Left ventricle myocardium inferior (tissue), 1 donor: ENCODE measurements around the gene GAP43. TPM values are rescaled to one million over a fixed set of nuclear protein-coding genes. Genes with fewer than 3 reads are reported as not detected.

ENCODE experiments used
- DNase-seq: peaks from one replicate; pipeline ENCODE4 v3.0.0-alpha.2; 2020
- H3K27ac ChIP-seq: fragments of 200-600 bp; replicated peaks from 2 replicates; pipeline ENCODE4 v1.8.0; 2021
- H3K27me3 ChIP-seq: fragments of 200-600 bp; 2 replicates; pipeline ENCODE4 v1.8.0; 2021; ENCODE audit warnings: low read depth
- H3K36me3 ChIP-seq: fragments of 200-600 bp; 2 replicates; pipeline ENCODE4 v1.8.0; 2021
- H3K4me1 ChIP-seq: fragments of 200-600 bp; 2 replicates; pipeline ENCODE4 v1.8.0; 2021
- H3K4me3 ChIP-seq: fragments of 200-600 bp; 2 replicates; pipeline ENCODE4 v1.8.0; 2021; ENCODE audit warnings: mild to moderate bottlenecking, moderate library complexity
- H3K9me3 ChIP-seq: fragments of 200-600 bp; replicated peaks from 2 replicates; pipeline ENCODE4 v1.8.0; 2021
- intact Hi-C: fragments of 100-400 bp; cut with micrococcal nuclease; formaldehyde crosslinking; loops from one replicate; pipeline ENCODE4 v1.11.0; 2022
- total RNA-seq: library from RNA; stranded (reverse); fragmentation: NEBNext Ultra II Directional; extraction: Animal tissue kit (Norgen Biotek cat#: 25700); gene quantifications from one replicate; pipeline ENCODE4 v1.2.1, GENCODE V29; 2021
- TF ChIP-seq, protein P1 (sequence below): fragments of 200-600 bp; IDR thresholded peaks from 2 replicates; pipeline ENCODE4 v1.8.0; 2021; ENCODE audit warnings: antibody characterized with exemption, mild to moderate bottlenecking, borderline replicate concordance
- donor health status: DM: no; HTN: yes; CAD: no; lungs with severe emphysema.

GAP43 gene
- total RNA-seq, 1 donor from 2014 or later, result 1.2 TPM

DNA sequence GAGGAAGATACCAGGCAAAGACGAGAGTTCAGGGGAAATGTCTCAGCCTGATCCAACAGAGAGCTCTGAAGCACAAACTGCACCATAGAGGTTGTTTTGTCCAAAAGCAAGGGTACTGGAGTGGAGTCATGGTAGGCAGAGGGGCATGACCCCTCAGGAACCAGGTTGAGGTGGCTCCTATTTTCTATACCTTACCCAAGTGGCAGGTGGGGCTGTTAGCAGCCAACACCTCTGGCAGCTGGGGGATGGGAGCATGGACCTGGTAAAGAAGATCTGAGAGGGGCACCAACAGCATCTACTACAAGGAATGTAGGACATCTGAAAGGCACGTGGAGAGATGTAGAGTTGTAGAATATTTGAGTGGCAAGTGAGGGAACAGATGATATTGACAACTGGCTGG is 85.2 kb downstream of the GAP43 start:
- no peaks in the 10 kb centered on the region for H3K9me3 ChIP-seq
- no peaks in the 10 kb centered on the region for H3K36me3 ChIP-seq
- H3K27ac ChIP-seq, result no peak overlapping the region
- intact Hi-C loops, result no loop called here
- no peak overlapping the region for H3K4me3 ChIP-seq
- H3K4me1 ChIP-seq, result no peaks in the 10 kb centered on the region
- H3K27me3 ChIP-seq, result no peaks in the 10 kb centered on the region
- TF ChIP-seq, protein P1, sequence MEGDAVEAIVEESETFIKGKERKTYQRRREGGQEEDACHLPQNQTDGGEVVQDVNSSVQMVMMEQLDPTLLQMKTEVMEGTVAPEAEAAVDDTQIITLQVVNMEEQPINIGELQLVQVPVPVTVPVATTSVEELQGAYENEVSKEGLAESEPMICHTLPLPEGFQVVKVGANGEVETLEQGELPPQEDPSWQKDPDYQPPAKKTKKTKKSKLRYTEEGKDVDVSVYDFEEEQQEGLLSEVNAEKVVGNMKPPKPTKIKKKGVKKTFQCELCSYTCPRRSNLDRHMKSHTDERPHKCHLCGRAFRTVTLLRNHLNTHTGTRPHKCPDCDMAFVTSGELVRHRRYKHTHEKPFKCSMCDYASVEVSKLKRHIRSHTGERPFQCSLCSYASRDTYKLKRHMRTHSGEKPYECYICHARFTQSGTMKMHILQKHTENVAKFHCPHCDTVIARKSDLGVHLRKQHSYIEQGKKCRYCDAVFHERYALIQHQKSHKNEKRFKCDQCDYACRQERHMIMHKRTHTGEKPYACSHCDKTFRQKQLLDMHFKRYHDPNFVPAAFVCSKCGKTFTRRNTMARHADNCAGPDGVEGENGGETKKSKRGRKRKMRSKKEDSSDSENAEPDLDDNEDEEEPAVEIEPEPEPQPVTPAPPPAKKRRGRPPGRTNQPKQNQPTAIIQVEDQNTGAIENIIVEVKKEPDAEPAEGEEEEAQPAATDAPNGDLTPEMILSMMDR, result no peak
- DNase-seq, result no peak

DNA sequence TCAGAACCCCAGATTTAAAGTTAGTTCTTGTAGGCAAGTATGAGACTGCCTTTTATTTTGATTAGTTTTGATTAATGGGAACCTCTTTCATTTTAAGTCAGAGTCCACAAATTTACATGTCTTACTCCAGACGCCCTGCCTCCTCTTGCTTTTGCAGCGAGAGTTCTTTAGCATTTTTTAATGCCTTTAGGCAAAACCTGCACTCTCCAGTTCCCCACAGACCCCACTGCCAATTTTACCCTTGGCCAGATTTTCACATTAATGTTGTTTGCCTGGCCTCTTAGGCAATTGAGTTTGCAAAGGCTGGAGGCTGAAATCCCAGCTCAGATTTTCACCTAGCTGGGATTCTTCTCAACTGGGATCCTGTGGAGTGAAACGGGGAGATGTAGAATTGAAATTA is 85.8 kb downstream of the GAP43 start:
- no peak overlapping the region for H3K4me3 ChIP-seq
- no peaks in the 10 kb centered on the region for H3K4me1 ChIP-seq
- intact Hi-C loops, result no loop called here
- no peaks in the 10 kb centered on the region for H3K27me3 ChIP-seq
- no peaks in the 10 kb centered on the region for H3K36me3 ChIP-seq
- no peak overlapping the region for H3K27ac ChIP-seq
- TF ChIP-seq, protein P1, result no peak
- no peaks in the 10 kb centered on the region for H3K9me3 ChIP-seq
- DNase-seq, result no peak

DNA sequence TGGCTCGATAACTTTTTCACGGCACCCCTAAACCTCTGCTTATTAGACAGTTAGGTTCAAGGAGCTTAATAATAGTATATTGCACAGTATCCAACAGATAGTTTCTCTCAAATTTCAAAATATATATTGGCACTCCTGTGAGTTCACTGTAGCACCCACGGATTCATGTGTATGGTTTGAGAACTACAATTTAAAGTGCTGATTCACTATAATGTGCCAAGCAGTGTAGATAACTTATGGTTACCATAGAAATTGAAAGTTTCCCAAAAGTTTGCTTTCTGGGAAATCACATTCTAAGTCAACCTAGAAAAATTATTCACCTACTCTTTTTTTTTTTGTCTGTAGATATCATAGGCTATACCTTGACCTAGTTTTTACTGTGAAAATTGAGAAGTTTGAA is 86.6 kb downstream of the GAP43 start:
- H3K27me3 ChIP-seq, result no peaks in the 10 kb centered on the region
- no peaks in the 10 kb centered on the region for H3K36me3 ChIP-seq
- H3K27ac ChIP-seq, result no peak overlapping the region
- DNase-seq, result no peak
- no peak overlapping the region for H3K4me3 ChIP-seq
- no peaks in the 10 kb centered on the region for H3K4me1 ChIP-seq
- TF ChIP-seq, protein P1, result no peak
- no peaks in the 10 kb centered on the region for H3K9me3 ChIP-seq
- intact Hi-C loops, result no loop called here

DNA sequence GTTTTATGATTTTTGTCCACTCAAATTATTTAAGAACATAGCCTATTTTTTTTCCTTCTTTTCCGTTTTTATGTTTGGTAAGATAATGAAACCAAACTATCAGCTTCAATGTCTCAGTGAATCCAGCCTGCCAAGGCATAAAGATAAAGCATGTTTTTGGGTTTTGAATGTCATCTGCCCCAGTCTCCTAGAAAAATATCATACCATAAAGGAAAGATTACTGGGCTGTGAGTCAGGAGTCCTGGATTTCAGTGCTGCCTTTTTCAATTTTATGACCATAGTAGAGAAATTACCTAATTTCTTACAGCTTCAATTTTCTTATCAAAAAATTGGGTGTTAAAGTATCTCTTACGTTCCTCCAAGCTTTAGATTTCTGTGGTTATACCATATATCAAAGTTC is 87.5 kb downstream of the GAP43 start:
- H3K27me3 ChIP-seq, result no peaks in the 10 kb centered on the region
- H3K9me3 ChIP-seq, result no peaks in the 10 kb centered on the region
- no peaks in the 10 kb centered on the region for H3K36me3 ChIP-seq
- DNase-seq, result no peak
- H3K4me1 ChIP-seq, result no peaks in the 10 kb centered on the region
- intact Hi-C loops, result no loop called here
- TF ChIP-seq, protein P1, result no peak
- no peak overlapping the region for H3K27ac ChIP-seq
- no peak overlapping the region for H3K4me3 ChIP-seq

DNA sequence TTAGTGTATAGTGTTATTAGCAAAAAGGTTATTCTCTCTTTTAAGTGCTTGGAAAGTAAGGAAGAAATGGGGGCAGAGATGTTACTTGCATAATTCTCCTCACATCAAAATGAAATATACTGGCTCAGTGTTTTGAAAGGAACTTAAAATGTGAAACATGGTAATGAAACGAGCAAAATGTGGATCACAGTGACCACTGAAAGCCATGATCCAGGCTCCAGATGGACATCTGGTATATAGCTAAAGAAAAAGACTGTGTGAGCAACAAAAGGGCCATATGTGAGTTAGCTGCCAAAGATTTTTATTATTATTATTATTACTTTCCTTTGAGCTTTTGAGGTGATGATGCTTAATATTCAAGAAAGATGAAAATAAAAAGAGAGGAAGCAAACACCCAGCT is 89.6 kb downstream of the GAP43 start:
- H3K4me3 ChIP-seq, result no peak overlapping the region
- no peaks in the 10 kb centered on the region for H3K4me1 ChIP-seq
- intact Hi-C loops, result no loop called here
- no peak overlapping the region for H3K27ac ChIP-seq
- H3K27me3 ChIP-seq, result no peaks in the 10 kb centered on the region
- DNase-seq, result no peak
- TF ChIP-seq, protein P1, result no peak
- no peaks in the 10 kb centered on the region for H3K36me3 ChIP-seq
- no peaks in the 10 kb centered on the region for H3K9me3 ChIP-seq

DNA sequence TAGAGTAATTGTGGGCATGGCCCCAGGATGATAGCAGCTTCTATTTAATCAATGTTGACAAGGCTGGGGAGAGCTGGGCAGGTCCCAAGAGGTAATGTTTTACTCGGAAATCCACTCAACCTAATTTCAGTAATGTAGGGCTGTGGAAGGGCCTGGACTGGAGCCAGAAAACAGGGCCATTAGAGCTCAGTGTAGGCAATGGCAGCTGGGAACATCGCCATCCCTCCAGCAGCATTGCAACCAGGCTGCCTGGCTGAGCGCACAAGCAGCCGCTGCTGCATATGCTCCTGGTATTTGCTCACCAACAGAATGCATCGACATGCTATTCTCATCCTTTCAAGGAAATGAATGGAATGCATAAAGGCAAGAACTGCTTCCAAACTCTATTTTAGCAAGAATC is 90.0 kb downstream of the GAP43 start:
- Histone ChIP-seq H3K36me3 (no peaks in the 10 kb centered on the region), H3K4me1 (no peaks in the 10 kb centered on the region), H3K9me3 (no peaks in the 10 kb centered on the region), H3K4me3 (no peak overlapping the region), H3K27ac (no peak overlapping the region), H3K27me3 (no peaks in the 10 kb centered on the region)
- TF ChIP-seq, protein P1, result no peak
- no peak for DNase-seq
- intact Hi-C loops, result no loop called here
